Measurements from ENCODE around the gene AUTS2.

The AUTS2 gene

DNA sequence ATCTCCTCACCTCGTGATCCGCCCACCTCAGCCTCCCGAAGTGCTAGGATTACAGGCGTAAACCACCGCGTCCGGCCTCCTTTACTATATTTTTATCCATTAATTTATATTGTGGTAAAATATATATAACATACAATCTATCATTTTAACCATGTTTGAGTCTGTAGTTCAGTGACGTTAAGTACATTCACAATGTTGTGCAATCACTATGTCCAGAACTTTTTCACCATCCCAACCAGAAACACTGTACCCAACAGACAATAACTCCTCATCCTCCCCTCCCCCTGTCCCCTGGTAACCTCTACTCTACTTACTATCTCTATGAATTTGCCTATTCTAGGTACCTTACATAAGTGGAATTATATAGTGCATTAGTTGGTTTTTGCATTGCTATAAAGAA lies 1236.1 kb downstream of the AUTS2 start:
- no peak for DNase-seq

GRCh38 chr7:70835658-70836057 lies 1237.4 kb downstream of the AUTS2 start:
- DNase-seq, result no peak

GRCh38 chr7:70836279-70836678 lies 1238.0 kb downstream of the AUTS2 start:
- no peak for DNase-seq

DNA sequence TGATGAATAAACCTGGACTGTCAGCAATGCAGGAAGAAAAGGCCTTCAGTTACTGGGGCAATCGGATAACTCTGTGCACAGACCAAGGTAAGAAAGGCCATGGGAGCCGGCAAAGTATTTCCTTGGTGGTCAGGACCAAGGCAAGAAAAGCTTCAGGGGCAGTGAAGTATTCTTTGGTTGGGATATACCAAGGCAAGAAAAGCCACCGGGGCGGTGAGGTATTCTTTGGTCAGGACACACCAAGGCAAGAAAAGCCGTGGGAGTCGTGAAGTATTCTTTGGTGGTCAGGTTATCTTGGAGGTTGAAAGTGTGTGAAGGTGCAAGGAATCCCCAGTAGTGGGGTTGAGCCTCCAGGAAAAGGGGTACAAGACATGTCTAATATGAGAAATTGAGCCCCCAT lies 1238.7 kb downstream of the AUTS2 start:
- DNase-seq, result no peak

- no peak for DNase-seq
Measured at GRCh38 chr7:70837589-70837988, 1239.3 kb downstream of the AUTS2 start.

GRCh38 chr7:70838292-70838907 lies 1240.1 kb downstream of the AUTS2 start:
- no peak for DNase-seq

Measured in NCI-H510A (cell line).